NB4 (cell line): ENCODE measurements around the gene TBRG4.

Source experiments
- CTCF ChIP-seq: IDR thresholded peaks from one replicate; pipeline ENCODE4 v1.5.1; 2012; ENCODE audit warnings: low read depth, low read length
- MAX ChIP-seq: IDR thresholded peaks from 2 replicates; pipeline ENCODE4 v1.6.1; 2011; ENCODE audit warnings: low read depth, low read length
- MYC ChIP-seq: IDR thresholded peaks from 2 replicates; pipeline ENCODE4 v1.6.1; 2011; ENCODE audit warnings: low read depth, low read length
- POLR2A ChIP-seq: IDR thresholded peaks from 2 replicates; pipeline ENCODE4 v1.6.1; 2011; ENCODE audit warnings: mild to moderate bottlenecking; ENCODE audit not compliant: insufficient read length; ENCODE audit errors: extremely low read depth

GRCh38 chr7:45092100-45092930, 19.2 kb downstream of the TBRG4 start:
- no peak for TF ChIP-seq CTCF
- TF ChIP-seq MAX = no peak
- TF ChIP-seq MYC = no peak
- no peak for TF ChIP-seq POLR2A
